Breast epithelium (tissue), 4 donors: Measurements from ENCODE around the gene HBEGF. TPM values are rescaled to one million over a fixed set of nuclear protein-coding genes. Genes with fewer than 3 reads are reported as not detected.

ENCODE experiments used
- DNase-seq, 2 donors: peaks; one replicate each; pipeline ENCODE4 v3.0.0-alpha.2; 2019; ENCODE audit warnings: low spot score in 2 of 2
- H3K27ac ChIP-seq, 2 donors: fragments of 200-600 bp; sonication (generic) in 1 of 2; one replicate each; pipeline ENCODE4 v1.5.1; 2016 to 2019; ENCODE audit warnings: mild to moderate bottlenecking in 1 of 2
- H3K27me3 ChIP-seq, 2 donors: fragments of 200-600 bp; sonication (generic) in 1 of 2; one replicate each; pipeline versions ENCODE4 v1.5.1 to v1.6.0; 2017 to 2019; ENCODE audit warnings: control low read depth in 1 of 2, mild to moderate bottlenecking in 1 of 2
- H3K36me3 ChIP-seq: fragments of 200-600 bp; one replicate; pipeline ENCODE4 v1.5.1; 2019
- H3K4me1 ChIP-seq, 2 donors: fragments of 200-600 bp; sonication (generic); one replicate each; pipeline ENCODE4 v1.5.1; 2016 to 2019; ENCODE audit warnings: control low read depth in 1 of 2
- H3K4me3 ChIP-seq, 3 donors: fragments of 200-600 bp; sonication (generic); 1 replicate in 2 of 3; 2 replicates in 1 of 3; pipeline ENCODE4 v1.5.1; 2016 to 2019; ENCODE audit warnings: mild to moderate bottlenecking in 3 of 3, moderate library complexity in 2 of 3
- H3K9me3 ChIP-seq, 2 donors: fragments of 200-600 bp; sonication (generic) in 1 of 2; one replicate each; pipeline ENCODE4 v1.5.1; 2016 to 2019; ENCODE audit warnings: control low read depth in 1 of 2
- CTCF ChIP-seq, 3 donors: fragments of 450-650 bp; IDR thresholded peaks; one replicate each; pipeline ENCODE4 v1.5.1; 2016 to 2017; ENCODE audit warnings: antibody characterized with exemption in 3 of 3, mild to moderate bottlenecking in 3 of 3, moderate library complexity in 3 of 3
- POLR2A ChIP-seq: fragments of 450-650 bp; IDR thresholded peaks from one replicate; pipeline ENCODE4 v1.6.1; 2016; ENCODE audit warnings: antibody characterized with exemption, mild to moderate bottlenecking, moderate library complexity
- POLR2AphosphoS5 ChIP-seq, 3 donors: sonication (generic); formaldehyde crosslinking; IDR thresholded peaks; one replicate each; pipeline ENCODE4 v1.6.1; 2017; ENCODE audit warnings: antibody characterized with exemption in 3 of 3
- intact Hi-C: fragments of 100-400 bp; cut with DNase I; formaldehyde crosslinking; loops from one replicate; pipeline ENCODE4 v1.15.1; 2023; ENCODE audit warnings: low total_unique reads
- total RNA-seq, 3 donors: library from RNA; depleted of rRNA; stranded (reverse); fragments of >200 nt; gene quantifications; one replicate each; pipeline ENCODE4 v1.1.0, GENCODE V29; 2016

HBEGF gene
- total RNA-seq, 3 donors from 2014 or later, result 4.3 to 22.9 (median 13.5) TPM

GRCh38 chr5:140328036-140328764 is 18.2 kb downstream of the HBEGF start:
- H3K27ac ChIP-seq, result no peak overlapping the region

GRCh38 chr5:140327589-140327988 is 18.8 kb downstream of the HBEGF start:
- Histone ChIP-seq H3K4me3 (no peak overlapping the region), H3K27me3 (no peaks in the 10 kb centered on the region), H3K27ac (no peak overlapping the region), H3K4me1 (peaks cover 0 to 19% of the 10 kb centered on the region in 2 donors), H3K36me3 (no peaks in the 10 kb centered on the region), H3K9me3 (no peaks in the 10 kb centered on the region)
- TF ChIP-seq POLR2AphosphoS5 (IDR thresholded peaks at IDR 0.05) (no peak), CTCF (IDR thresholded peaks at IDR 0.05) (no peak), POLR2A (no peak)
- DNase-seq, result no peak
- intact Hi-C loops, result no loop called here

More at GRCh38 chr5:140328036-140328764, 18.2 kb downstream of the HBEGF start:
- intact Hi-C loops, result no loop called here
- Histone ChIP-seq H3K4me1 (peaks cover 0 to 14% of the 10 kb centered on the region in 2 donors), H3K4me3 (no peak overlapping the region), H3K9me3 (no peaks in the 10 kb centered on the region), H3K27me3 (no peaks in the 10 kb centered on the region), H3K36me3 (no peaks in the 10 kb centered on the region)
- DNase-seq, result no peak
- no peak for TF ChIP-seq POLR2A
- no peak for TF ChIP-seq POLR2AphosphoS5 (IDR thresholded peaks at IDR 0.05)
- TF ChIP-seq CTCF (IDR thresholded peaks at IDR 0.05), result no peak

- Histone ChIP-seq H3K9me3 (no peaks in the 10 kb centered on the region), H3K36me3 (no peaks in the 10 kb centered on the region), H3K4me1 (peaks cover 0 to 25% of the 10 kb centered on the region in 2 donors), H3K27me3 (no peaks in the 10 kb centered on the region), H3K4me3 (no peak overlapping the region), H3K27ac (no peak overlapping the region)
- no peak for TF ChIP-seq POLR2A
- no peak for TF ChIP-seq CTCF (IDR thresholded peaks at IDR 0.05)
- no peak for TF ChIP-seq POLR2AphosphoS5 (IDR thresholded peaks at IDR 0.05)
- intact Hi-C loops, result no loop called here
- DNase-seq, result no peak
Measured at GRCh38 chr5:140325486-140325885, 20.9 kb downstream of the HBEGF start.

- H3K36me3 ChIP-seq, result no peaks in the 10 kb centered on the region
- H3K27ac ChIP-seq, result peak overlapping the region; percentile 87 to 96
- TF ChIP-seq POLR2AphosphoS5 (IDR thresholded peaks at IDR 0.05) (no peak), CTCF (IDR thresholded peaks at IDR 0.05) (no peak), POLR2A (no peak)
- peaks cover 0 to 25% of the 10 kb centered on the region in 2 donors for H3K4me1 ChIP-seq
- H3K27me3 ChIP-seq, result no peaks in the 10 kb centered on the region
- no peak overlapping the region for H3K4me3 ChIP-seq
- no peak for DNase-seq
- intact Hi-C loops, result no loop called here
- no peaks in the 10 kb centered on the region for H3K9me3 ChIP-seq
Measured at GRCh38 chr5:140324617-140325241, 21.7 kb downstream of the HBEGF start.

- no peaks in the 10 kb centered on the region for H3K36me3 ChIP-seq
- H3K27me3 ChIP-seq, result no peaks in the 10 kb centered on the region
- no peak overlapping the region for H3K4me3 ChIP-seq
- DNase-seq, result no peak
- H3K4me1 ChIP-seq, result peaks cover 0 to 25% of the 10 kb centered on the region in 2 donors
- TF ChIP-seq CTCF (IDR thresholded peaks at IDR 0.05) (no peak), POLR2AphosphoS5 (IDR thresholded peaks at IDR 0.05) (no peak), POLR2A (no peak)
- intact Hi-C loops, result no loop called here
- peak overlapping the region; percentile 87 to 96 for H3K27ac ChIP-seq
- H3K9me3 ChIP-seq, result no peaks in the 10 kb centered on the region
Measured at GRCh38 chr5:140324041-140324600, 22.3 kb downstream of the HBEGF start.
